ENCODE data around the gene NMUR1.
A peak's percentile ranks its signal among the peaks of the same experiment; 100 is the strongest.

Gene NMUR1

DNA sequence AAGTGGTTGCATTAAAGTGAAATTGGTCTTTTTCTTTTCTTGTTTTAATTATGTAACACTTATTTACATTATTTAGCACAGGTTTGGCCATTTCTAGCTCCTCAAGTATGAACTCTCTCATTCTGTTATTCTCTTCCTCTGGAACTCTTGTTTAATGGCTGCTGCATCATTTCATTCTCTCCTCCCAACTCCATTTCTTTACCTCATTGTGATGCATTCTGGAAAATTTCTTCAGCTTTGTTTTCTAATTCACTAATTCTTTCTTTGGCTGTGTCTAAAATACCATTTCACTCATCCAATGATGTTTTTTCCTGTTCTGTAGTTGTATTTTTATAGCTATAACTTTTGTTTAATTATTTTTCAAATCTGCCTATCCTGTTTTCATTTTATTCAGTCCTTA, 22.5 kb upstream of the NMUR1 start:
- DNase-seq (ENCODE audit: low read depth), result no peak

- DNase-seq (ENCODE audit: low read depth), result no peak
These were observed 19.4 kb upstream of the NMUR1 start for GRCh38 chr2:231549446-231550239.

GRCh38 chr2:231548752-231549151, 18.5 kb upstream of the NMUR1 start:
- DNase-seq (ENCODE audit: low read depth), result no peak

DNA sequence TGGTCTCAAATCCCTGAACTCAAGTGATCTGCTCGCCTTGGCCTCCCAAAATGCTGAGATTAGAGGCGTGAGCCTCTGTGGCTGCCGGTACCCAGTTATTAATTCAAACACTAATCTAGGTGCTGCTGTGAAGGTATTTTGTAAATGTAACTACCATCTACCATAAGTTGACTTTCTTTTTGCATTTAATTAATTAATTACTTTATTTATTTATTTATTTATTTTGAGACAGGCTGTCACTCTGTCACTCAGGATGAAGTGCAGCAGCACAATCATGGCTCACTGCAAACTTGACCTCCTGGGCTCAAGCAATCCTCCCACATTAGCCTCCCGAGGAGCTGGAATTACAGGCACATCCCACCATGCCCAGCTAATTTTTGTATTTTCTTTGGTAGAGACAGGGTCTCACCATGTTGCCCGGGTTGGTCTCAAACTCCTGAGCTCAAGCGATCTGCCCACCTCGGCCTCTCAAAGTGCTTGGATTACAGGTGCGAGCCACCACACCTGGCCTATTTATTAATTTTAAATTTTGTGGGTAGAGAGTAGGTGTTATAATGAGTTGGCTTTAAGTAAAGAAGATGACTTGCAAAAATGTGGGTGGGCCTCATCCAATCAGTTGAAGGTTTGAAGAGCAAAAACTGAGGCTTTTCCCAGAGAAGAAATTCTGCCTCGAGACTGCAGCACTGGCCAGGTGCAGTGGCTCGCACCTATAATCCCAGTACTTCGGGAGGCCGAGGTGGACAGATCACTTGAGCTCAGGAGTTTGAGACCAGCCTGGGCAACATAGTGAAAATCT, 17.3 kb upstream of the NMUR1 start:
- DNase-seq (ENCODE audit: low read depth), result no peak

GRCh38 chr2:231546014-231546715, 15.9 kb upstream of the NMUR1 start:
- DNase-seq (ENCODE audit: low read depth), result no peak

- peak; percentile 45 for DNase-seq (ENCODE audit: low read depth)
These were observed 15.1 kb upstream of the NMUR1 start for GRCh38 chr2:231545105-231545902.

GRCh38 chr2:231542136-231542535, 11.9 kb upstream of the NMUR1 start:
- DNase-seq (ENCODE audit: low read depth), result no peak

DNA sequence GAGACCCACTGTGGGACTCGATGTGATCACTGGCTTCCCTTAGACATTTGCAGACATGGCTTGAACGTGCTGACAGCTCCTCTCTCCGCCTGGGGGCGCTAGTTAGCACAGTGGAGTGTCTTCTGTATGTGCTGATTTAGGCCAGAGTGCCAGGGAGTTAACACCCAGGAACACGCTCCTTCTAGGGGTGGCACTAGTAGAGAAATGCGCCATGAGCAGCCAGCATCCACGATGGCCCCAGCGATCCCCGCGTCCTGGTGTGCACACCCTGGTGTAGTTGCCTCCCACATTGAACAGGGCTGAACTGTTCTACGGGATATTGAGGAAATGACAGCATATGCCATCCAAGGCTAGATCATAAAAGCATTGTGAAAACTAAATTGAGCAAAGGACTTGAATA, 11.4 kb upstream of the NMUR1 start:
- DNase-seq (ENCODE audit: low read depth), result no peak

DNA sequence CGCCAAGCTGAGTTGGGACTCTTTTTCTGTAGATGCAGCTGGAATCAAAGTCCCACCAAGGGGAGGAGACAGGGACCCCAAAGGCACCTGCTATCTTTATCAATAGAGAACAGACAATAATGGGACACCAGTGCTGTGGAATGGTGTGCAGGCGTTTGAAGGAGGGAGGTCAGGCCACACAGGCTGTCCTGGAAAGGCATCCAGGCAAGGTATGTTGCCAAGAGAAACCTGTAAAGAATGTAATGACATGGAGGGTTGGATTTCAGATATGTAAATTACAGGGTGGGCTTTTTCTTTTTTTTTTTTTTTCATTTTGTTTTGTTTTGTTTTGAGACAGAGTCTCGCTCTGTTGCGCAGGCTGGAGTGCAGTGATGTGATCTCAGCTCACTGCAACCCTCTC, 9.7 kb upstream of the NMUR1 start:
- DNase-seq (ENCODE audit: low read depth), result no peak

DNA sequence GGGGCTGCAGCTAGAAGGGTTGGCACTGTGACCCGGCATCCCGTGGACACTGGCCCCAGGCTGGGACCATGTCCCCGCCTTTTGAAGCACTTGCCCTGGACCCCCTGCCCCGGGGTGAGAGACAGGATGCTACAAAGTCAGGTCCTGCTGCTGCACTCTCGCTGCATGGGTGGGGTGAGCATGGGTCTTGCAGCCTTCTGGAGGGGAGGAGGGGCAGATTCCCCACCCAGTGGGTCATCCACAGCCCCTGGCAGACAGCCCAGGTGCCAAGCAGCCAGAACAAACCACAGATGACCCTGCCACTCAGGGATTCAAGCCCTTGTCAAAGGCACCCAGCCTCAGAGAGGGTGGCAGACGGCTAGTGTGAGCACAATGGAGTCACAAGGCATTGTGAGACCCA, 5.7 kb upstream of the NMUR1 start:
- DNase-seq (ENCODE audit: low read depth), result no peak

- no peak for DNase-seq (ENCODE audit: low read depth)
These were observed 3.5 kb upstream of the NMUR1 start for GRCh38 chr2:231533777-231534125.

DNA sequence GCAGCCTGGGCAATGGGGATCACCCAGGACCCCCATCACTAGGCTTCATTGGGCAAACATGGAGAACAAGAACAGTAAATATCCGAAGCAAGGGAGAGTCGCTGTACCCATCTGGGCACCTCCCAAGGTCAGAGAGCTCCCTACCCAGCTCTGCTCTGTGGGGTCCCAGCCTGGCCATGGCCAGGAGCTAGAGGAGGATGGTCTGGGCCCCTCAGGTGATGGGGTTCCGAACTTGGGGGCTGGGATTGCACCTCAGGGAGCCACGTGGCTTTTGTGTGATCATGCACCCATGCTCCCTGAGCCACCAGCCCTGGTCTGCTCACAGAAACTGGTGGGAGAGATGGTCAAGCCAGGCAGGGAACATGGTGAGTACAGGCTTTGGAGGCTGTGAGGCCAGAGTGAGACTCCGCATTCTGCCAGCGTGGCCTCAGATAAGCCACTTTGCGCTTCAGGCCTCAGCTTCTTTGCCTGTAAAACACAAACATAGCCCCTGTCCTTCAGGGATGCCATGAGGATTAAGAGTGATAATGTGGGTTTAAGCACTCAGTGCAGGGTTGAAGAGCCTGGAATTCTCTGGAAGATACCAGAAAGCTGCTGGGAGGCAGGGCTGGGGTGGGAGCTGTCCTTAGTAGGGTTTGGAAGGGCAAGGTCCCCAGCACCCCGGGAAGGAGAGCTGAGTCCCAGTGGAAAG, 3.0 kb upstream of the NMUR1 start:
- DNase-seq (ENCODE audit: low read depth), result no peak

DNA sequence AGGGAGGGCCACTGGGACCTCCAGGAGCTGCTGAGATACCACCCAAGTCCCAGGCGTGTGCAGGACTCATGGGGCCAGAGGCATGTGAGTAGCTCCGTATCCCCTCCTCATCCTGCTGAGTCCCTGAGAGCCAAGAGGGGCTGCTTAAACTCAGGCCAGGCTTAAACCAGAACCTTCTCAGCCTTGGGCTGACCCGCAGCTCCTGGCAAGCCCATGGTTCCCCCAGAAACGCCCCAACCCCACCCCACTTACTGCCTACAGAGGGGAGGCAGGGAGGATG, 2.5 kb upstream of the NMUR1 start:
- no peak for DNase-seq (ENCODE audit: low read depth)

- DNase-seq (ENCODE audit: low read depth), result no peak
These were observed 1.9 kb upstream of the NMUR1 start for GRCh38 chr2:231531883-231532755.

- DNase-seq (ENCODE audit: low read depth), result no peak
These were observed 1.2 kb upstream of the NMUR1 start for GRCh38 chr2:231531466-231531865.

GRCh38 chr2:231528636-231529030, 1.6 kb downstream of the NMUR1 start:
- no peak for DNase-seq (ENCODE audit: low read depth)

GRCh38 chr2:231527955-231528635, 2.1 kb downstream of the NMUR1 start:
- no peak for DNase-seq (ENCODE audit: low read depth)

DNA sequence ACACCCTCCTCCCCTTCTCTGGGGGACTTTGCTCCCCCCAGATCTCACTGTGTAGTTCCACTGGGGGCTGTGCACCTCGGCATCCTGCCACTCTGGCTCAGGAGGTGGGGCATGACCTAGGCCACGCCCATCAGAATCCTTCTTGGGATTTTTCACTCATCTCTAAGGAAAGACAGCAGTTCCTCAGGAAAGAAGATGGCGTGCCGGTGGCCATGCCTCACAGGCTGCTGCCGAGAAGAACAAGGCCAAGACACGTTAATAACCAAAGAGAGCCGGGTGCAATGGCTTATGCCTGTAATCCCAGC, 3.2 kb downstream of the NMUR1 start:
- no peak for DNase-seq (ENCODE audit: low read depth)

DNA sequence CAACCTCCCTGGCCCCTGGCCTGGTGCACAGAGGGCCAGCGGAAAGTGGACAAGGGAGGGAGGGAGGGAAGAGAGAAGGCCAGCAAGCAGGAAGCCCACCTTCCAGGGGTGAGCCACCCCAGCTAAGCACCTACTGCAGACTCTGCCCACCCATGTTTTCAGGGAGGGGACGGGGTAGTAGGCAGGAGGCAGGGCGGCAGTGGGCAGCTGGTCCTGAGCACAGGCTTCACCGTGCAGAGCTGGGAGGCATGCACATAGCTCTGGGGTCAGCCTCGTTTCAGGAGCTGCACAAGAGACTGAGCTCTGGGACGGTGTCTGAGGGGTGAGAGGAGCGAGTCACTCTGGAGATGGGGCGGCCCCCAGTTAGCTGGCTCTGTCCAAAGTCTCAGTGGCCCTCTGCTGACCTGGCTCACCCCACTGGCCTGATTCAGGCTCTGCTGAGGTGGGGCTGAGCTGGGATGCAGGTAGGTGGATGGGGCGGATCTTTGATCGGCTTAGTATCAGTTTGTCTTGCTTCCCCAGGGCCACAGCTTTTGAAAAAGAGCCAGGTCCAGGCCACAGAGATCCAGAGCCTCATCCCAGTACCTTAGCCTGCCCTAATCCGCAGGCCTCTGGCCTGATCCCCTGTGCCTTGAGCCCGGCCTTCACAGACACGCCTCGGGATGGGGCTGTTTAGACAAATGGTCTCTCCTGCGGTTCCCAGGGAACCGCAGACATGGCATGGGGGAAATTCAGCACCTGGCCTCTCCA, 3.7 kb downstream of the NMUR1 start:
- DNase-seq (ENCODE audit: low read depth), result no peak
